HepG2 (cell line): ENCODE data around the gene PKD1L1. TPM values are rescaled to one million over a fixed set of nuclear protein-coding genes. Genes with fewer than 3 reads are reported as not detected.

Source experiments
- ATAC-seq: fragments of 200-7000 bp; cut with Tn5 transposase; 3 replicates; pipeline ENCODE4 v1.9.1; 2020; ENCODE audit warnings: mild to moderate bottlenecking, moderate library complexity
- BruUV-seq: library from RNA; stranded (reverse); fragments of 400-500 nt; replicated peaks from 2 replicates; lab custom pipeline; 2021; lab: Mats Ljungman, UMichigan
- CTCF ChIA-PET: fragments of 300-600 bp; formaldehyde crosslinking; extraction: SDS; loops from one replicate; lab custom pipeline; 2021; ENCODE audit warnings: low total read pairs, inconsistent platforms, low intra/inter-chr PET ratio; lab: Yijun Ruan, JAX
- POLR2A ChIA-PET: fragments of 350-600 bp; sonication (Branson Sonifier 250); formaldehyde crosslinking; loops from one replicate; lab custom pipeline; 2020; ENCODE audit warnings: antibody characterized with exemption, inconsistent platforms; lab: Yijun Ruan, JAX
- DNase-seq: peaks from one replicate; pipeline ENCODE4 v3.0.0-alpha.2; 2015; ENCODE audit warnings: low spot score
- FAIRE-seq: peaks from 3 replicates; lab custom pipeline; 2011; peaks lifted over from hg19 to GRCh38; lab: Jason Lieb, UNC
- H2AFZ ChIP-seq: one replicate; pipeline ENCODE4 v1.6.1; 2011; ENCODE audit warnings: low read length, inconsistent platforms
- H3K27ac ChIP-seq: fragments of 300-600 bp; 3 replicates; pipeline ENCODE4 v1.8.0; 2011; ENCODE audit warnings: mixed run types, mild to moderate bottlenecking, mixed read lengths, low read length, inconsistent platforms; ENCODE audit not compliant: insufficient read depth; ENCODE audit errors: extremely low read length
- H3K27me3 ChIP-seq, 2 experiments: fragments of 200-600 bp in 1 of 2; 2 replicates in 1 of 2; 3 replicates in 1 of 2; pipeline versions ENCODE4 v1.6.0 to v1.8.0; 2011; ENCODE audit warnings: low read length in 2 of 2, mild to moderate bottlenecking in 2 of 2, moderate library complexity in 2 of 2, inconsistent platforms in 1 of 2; ENCODE audit not compliant: insufficient read depth in 2 of 2, control insufficient read depth in 1 of 2
- H3K36me3 ChIP-seq, 2 experiments: fragments of 200-600 bp in 1 of 2; replicated peaks in 1 of 2; 2 replicates in 1 of 2; 3 replicates in 1 of 2; pipeline versions ENCODE4 v1.5.1 to v1.8.0; 2011; ENCODE audit warnings: low read length in 2 of 2, inconsistent platforms in 1 of 2; ENCODE audit not compliant: insufficient read depth in 2 of 2, control insufficient read depth in 1 of 2
- H3K4me1 ChIP-seq: 2 replicates; pipeline ENCODE4 v1.5.1; 2012; ENCODE audit warnings: low read length, inconsistent platforms; ENCODE audit not compliant: insufficient read depth
- H3K4me2 ChIP-seq: 2 replicates; pipeline ENCODE4 v1.6.0; 2011; ENCODE audit warnings: low read depth, low read length, inconsistent platforms
- H3K4me3 ChIP-seq, 3 experiments: fragments of 200-600 bp in 1 of 3; sonication (generic), shearing (Covaris generic) in 1 of 3; replicated peaks in 1 of 3; 2 replicates each; pipeline ENCODE4 v1.5.1; 2011 to 2016; ENCODE audit warnings: low read length in 3 of 3, inconsistent platforms in 2 of 3, low read depth in 2 of 3, mild to moderate bottlenecking in 2 of 3, control low read depth in 1 of 3, mixed read lengths in 1 of 3; ENCODE audit not compliant: insufficient read depth in 1 of 3
- H3K79me2 ChIP-seq: one replicate; pipeline ENCODE4 v1.6.1; 2011; ENCODE audit warnings: low read length, inconsistent platforms; ENCODE audit not compliant: insufficient read depth
- H3K9ac ChIP-seq: 2 replicates; pipeline ENCODE4 v1.6.0; 2011; ENCODE audit warnings: mild to moderate bottlenecking, low read depth, low read length, inconsistent platforms; ENCODE audit not compliant: insufficient read depth
- H3K9me3 ChIP-seq: 2 replicates; pipeline ENCODE4 v1.5.1; 2012; ENCODE audit warnings: mild to moderate bottlenecking, low read length
- H4K20me1 ChIP-seq: 2 replicates; pipeline ENCODE4 v1.6.0; 2011; ENCODE audit warnings: inconsistent platforms, mild to moderate bottlenecking, low read length, moderate library complexity; ENCODE audit not compliant: insufficient read depth
- FOXJ3 ChIP-seq: sonication (generic); formaldehyde crosslinking; IDR thresholded peaks from 2 replicates; pipeline ENCODE4 v1.4.0; 2020; ENCODE audit warnings: missing genetic modification reagents, mild to moderate bottlenecking, borderline replicate concordance
- HIVEP1 ChIP-seq: sonication (generic); formaldehyde crosslinking; IDR thresholded peaks from 2 replicates; pipeline ENCODE4 v1.4.0; 2020; ENCODE audit warnings: mild to moderate bottlenecking, missing genetic modification reagents
- MAFK ChIP-seq, 2 experiments: IDR thresholded peaks in 1 of 2; conservative IDR thresholded peaks in 1 of 2; 2 replicates each; pipeline ENCODE4 v1.6.1; 2011; ENCODE audit warnings: improper control_type of control experiment in 2 of 2, low read length in 2 of 2
- MYC ChIP-seq: sonication (generic); formaldehyde crosslinking; IDR thresholded peaks from 2 replicates; pipeline ENCODE4 v1.9.0; 2021; ENCODE audit warnings: missing genetic modification reagents, borderline replicate concordance
- YEATS2 ChIP-seq: sonication (generic); formaldehyde crosslinking; IDR thresholded peaks from 2 replicates; pipeline ENCODE4 v1.4.0; 2020; ENCODE audit warnings: missing genetic modification reagents, borderline replicate concordance
- ZMYM2 ChIP-seq: sonication (generic); formaldehyde crosslinking; IDR thresholded peaks from 2 replicates; pipeline ENCODE4 v1.8.0; 2022; ENCODE audit warnings: mild to moderate bottlenecking, missing genetic modification reagents
- ZNF180 ChIP-seq: sonication (generic); formaldehyde crosslinking; IDR thresholded peaks from 2 replicates; pipeline ENCODE4 v1.4.0; 2020; ENCODE audit warnings: low read depth, missing genetic modification reagents, borderline replicate concordance
- WGBS: methylation state at CpG from one replicate; pipeline ENCODE4 v1.1.6; 2017; ENCODE audit warnings: low lambda C conversion rate; 5-methylcytosine and 5-hydroxymethylcytosine counted together
- in situ Hi-C: cut with HindIII; loops from 2 replicates; pipeline ENCODE4 v1.10.0; 2017; ENCODE audit warnings: low pct_unique_long_range_greater_than_20kb; ENCODE audit not compliant: extremely low pct_ligation_motif_present
- intact Hi-C: fragments of 100-400 bp; cut with micrococcal nuclease; formaldehyde crosslinking; loops from one replicate; pipeline ENCODE4 v1.10.0; 2022; ENCODE audit not compliant: unreplicated experiment
- polyA plus RNA-seq, 8 experiments: library from polyadenylated mRNA; depleted of rRNA in 3 of 8; stranded (reverse) in 7 of 8; unstranded in 1 of 8; fragments of >200 nt; fragmentation: Illumina TruSeq in 4 of 8; extraction: Trizol in 4 of 8; gene quantifications; 2 replicates each; pipeline versions ENCODE4 v1.2.1 to v1.2.3, GENCODE V29; 2011 to 2016; ENCODE audit warnings: low read depth in 4 of 8, missing spikeins in 1 of 8, mixed read lengths in 1 of 8; ENCODE audit not compliant: insufficient read depth in 1 of 8
- total RNA-seq, 5 experiments: library from RNA; depleted of rRNA; stranded (reverse); fragments of >200 nt; fragmentation: Illumina TruSeq; extraction: Trizol; gene quantifications; 2 replicates each; pipeline ENCODE4 v1.2.3, GENCODE V29; 2016; ENCODE audit warnings: low read depth in 1 of 5
- TF ChIP-seq, protein P1 (sequence below): sonication (generic); formaldehyde crosslinking; IDR thresholded peaks from 2 replicates; pipeline ENCODE4 v1.5.0; 2020; ENCODE audit warnings: mild to moderate bottlenecking, missing genetic modification reagents, moderate library complexity
- TF ChIP-seq, protein P2 (sequence below): sonication (generic); formaldehyde crosslinking; conservative IDR thresholded peaks from 2 replicates; pipeline ENCODE4 v1.4.0; 2020; ENCODE audit warnings: missing genetic modification reagents

PKD1L1 gene
- total and polyA plus RNA-seq, 2 of the 13 experiments (the other 11 are each of a cell fraction or from before 2014, with no cell fraction given), result 0.01 TPM; not detected in 1

DNA sequence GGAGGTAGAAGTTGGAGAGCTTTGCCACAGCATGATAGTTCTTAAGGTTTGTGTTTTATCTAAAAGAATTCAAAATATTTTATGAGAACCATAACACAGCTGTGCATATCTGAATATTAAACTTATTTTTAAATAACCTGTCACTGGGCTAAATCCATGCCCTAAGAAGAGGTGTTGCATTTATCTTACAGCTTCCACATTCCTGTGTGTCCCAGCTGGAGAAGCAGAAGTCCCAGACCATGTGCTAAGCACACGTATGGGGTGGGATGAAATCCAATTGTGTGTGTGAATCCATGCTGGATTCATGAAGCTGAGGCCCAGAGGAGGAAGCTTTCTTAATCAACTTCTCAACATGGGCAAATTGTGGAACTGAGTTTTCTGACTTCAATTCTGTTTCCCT, 121.5 kb downstream of the PKD1L1 start:
- 14% methylated on average over 1 of the region's 1 CpG for WGBS
- Histone ChIP-seq H3K9ac (no peak overlapping the region), H3K4me2 (no peak overlapping the region), H3K4me1 (no peaks in the 10 kb centered on the region), H3K36me3 (no peaks in the 10 kb centered on the region), H3K79me2 (no peaks in the 10 kb centered on the region), H3K4me3 (no peak overlapping the region), H3K27ac (no peak overlapping the region), H2AFZ (no peak overlapping the region), H4K20me1 (no peaks in the 10 kb centered on the region), H3K9me3 (no peaks in the 10 kb centered on the region), H3K27me3 (peaks cover 2 to 38% of the 10 kb centered on the region in 2 experiments; a peak in 3 of 5 replicates)
- TF ChIP-seq, protein P1, sequence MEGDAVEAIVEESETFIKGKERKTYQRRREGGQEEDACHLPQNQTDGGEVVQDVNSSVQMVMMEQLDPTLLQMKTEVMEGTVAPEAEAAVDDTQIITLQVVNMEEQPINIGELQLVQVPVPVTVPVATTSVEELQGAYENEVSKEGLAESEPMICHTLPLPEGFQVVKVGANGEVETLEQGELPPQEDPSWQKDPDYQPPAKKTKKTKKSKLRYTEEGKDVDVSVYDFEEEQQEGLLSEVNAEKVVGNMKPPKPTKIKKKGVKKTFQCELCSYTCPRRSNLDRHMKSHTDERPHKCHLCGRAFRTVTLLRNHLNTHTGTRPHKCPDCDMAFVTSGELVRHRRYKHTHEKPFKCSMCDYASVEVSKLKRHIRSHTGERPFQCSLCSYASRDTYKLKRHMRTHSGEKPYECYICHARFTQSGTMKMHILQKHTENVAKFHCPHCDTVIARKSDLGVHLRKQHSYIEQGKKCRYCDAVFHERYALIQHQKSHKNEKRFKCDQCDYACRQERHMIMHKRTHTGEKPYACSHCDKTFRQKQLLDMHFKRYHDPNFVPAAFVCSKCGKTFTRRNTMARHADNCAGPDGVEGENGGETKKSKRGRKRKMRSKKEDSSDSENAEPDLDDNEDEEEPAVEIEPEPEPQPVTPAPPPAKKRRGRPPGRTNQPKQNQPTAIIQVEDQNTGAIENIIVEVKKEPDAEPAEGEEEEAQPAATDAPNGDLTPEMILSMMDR (CRISPR knock-in tag), result no peak
- TF ChIP-seq MAFK (conservative IDR thresholded peaks at IDR 0.05 in 1 of 2, IDR thresholded peaks at IDR 0.05 in 1 of 2; ENCODE audit: low read length in 2 of 2), result no peak
- no peak for TF ChIP-seq YEATS2 (CRISPR knock-in tag)
- TF ChIP-seq, protein P2, sequence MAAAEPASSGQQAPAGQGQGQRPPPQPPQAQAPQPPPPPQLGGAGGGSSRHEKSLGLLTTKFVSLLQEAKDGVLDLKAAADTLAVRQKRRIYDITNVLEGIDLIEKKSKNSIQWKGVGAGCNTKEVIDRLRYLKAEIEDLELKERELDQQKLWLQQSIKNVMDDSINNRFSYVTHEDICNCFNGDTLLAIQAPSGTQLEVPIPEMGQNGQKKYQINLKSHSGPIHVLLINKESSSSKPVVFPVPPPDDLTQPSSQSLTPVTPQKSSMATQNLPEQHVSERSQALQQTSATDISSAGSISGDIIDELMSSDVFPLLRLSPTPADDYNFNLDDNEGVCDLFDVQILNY, result no peak
- TF ChIP-seq ZMYM2 (CRISPR knock-in tag), result no peak
- TF ChIP-seq ZNF180 (CRISPR knock-in tag), result no peak
- TF ChIP-seq MYC (CRISPR knock-in tag), result no peak
- TF ChIP-seq HIVEP1 (CRISPR knock-in tag), result no peak
- TF ChIP-seq FOXJ3 (CRISPR knock-in tag), result no peak
- ChIA-PET CTCF (no interaction called here), POLR2A (no interaction called here)
- no TSS peak for BruUV-seq
- ATAC-seq (no peak), FAIRE-seq (no peak), DNase-seq (no peak)
- in situ Hi-C loops (loop anchor here (25.0 kb wide), 1 partner anchor 539 kb away; no protein-coding TSS in a partner anchor), intact Hi-C loops (no loop called here)
